GM21825 (cell line): Measurements from ENCODE around the gene WDHD1.
A peak's percentile ranks its signal among the peaks of the same experiment; 100 is the strongest.
"Not testable (repeated sequence)": the region's sequence is repeated elsewhere in the genome, so short reads cannot be mapped to it uniquely, and the experiment has no call there.

Experiments
- ATAC-seq: cut with Tn5 transposase; IDR thresholded peaks from one replicate; pipeline ENCODE4 v1.9.1; 2021; ENCODE audit warnings: mild to moderate bottlenecking, moderate library complexity; ENCODE audit not compliant: unreplicated experiment

WDHD1 gene

DNA sequence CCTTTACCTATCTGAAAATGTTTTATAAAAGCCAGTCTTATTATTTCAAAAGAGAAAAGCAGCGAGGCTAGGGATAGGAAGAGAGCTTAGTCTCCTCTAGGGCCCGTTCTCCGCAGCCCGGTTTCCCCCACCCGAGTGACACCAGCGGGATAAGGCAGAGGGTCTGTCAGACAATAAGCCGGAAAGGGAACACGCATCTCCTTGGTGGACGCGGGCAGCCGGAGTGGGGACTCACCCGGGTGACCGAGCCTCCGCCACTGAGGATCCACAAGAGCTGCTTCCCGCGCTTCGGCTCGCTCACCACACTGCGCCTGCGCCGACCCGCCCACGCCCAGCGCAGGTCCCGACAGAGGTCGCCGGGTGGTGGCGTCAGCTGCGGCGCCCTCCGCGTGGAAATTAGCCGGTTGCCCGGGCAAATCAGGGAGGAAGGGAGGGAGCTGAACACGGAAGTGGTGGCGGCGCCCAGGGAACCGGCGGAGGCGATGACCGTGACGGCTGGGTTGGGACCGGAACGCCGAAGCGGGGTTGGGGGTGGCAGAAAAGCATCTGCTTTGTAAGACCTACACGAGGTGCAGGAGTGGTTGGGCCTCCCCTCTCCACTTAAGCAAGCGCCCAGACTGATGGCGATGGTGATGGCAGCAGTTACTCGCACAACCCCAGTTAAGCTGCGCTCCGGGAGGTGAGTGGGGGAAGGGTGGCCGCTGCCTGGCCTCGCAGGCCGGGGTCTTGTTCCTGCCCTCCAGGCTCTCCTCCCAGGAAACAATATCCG, at the start of gene WDHD1, which contains the start of gene SOCS4:
Gene WDHD1, minus strand, starts transcription at position 307 of the 769 bp plus-strand sequence. CDS start 312 bp downstream, outside the sequence.
Gene SOCS4, plus strand, starts transcription at position 444 of the 769 bp plus-strand sequence. CDS start 15,806 bp downstream, outside the sequence.
- ATAC-seq: peak; percentile 92

- no peak for ATAC-seq
Measured at GRCh38 chr14:55075628-55076175, 48.8 kb upstream of the WDHD1 start.

GRCh38 chr14:55074662-55075061, 47.8 kb upstream of the WDHD1 start:
- ATAC-seq: peak; percentile 46

- no peak for ATAC-seq
Measured at GRCh38 chr14:55073856-55074255, 47.0 kb upstream of the WDHD1 start.

DNA sequence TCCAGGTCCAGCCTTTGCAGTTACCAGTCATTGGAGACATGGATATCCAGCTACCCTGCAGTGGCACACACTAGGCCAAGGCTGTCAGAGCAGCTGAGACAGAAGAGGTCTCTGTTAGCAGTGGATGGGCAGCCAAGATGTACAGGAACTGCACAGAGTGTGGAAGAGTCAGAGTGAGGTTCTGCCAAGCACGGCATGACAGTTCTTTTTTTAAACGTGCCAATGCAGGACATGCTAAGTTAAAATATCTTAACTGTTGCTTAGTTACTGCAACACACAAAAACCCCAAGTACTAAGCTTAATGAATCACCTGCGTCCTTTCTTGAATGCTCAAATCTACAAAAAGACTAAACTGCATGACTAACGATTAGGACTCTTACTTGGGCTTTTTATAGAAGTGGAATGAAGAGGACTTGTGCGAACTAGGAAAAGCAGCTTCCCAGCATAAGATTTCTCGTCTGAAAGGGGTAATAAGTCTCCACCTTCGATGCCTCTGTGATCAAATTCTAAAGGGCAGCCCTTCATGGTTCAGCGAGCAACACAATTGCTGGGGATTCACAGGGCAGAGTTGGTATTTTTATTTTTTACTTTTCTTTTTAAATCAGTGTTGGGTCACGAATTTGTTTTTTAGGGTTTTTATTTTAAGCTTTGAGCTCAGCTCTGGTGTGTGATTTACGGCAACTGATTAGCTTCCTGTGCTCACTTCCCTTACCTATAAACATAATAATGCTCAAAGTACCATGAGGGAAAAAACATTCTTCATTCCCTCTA, 45.2 kb upstream of the WDHD1 start:
- ATAC-seq: peak; percentile 45

- no peak for ATAC-seq
Measured at GRCh38 chr14:55070981-55071411, 44.1 kb upstream of the WDHD1 start.

GRCh38 chr14:55066223-55066622, 39.3 kb upstream of the WDHD1 start:
- ATAC-seq: no peak

- no peak for ATAC-seq
Measured at GRCh38 chr14:55065411-55065810, 38.5 kb upstream of the WDHD1 start.

DNA sequence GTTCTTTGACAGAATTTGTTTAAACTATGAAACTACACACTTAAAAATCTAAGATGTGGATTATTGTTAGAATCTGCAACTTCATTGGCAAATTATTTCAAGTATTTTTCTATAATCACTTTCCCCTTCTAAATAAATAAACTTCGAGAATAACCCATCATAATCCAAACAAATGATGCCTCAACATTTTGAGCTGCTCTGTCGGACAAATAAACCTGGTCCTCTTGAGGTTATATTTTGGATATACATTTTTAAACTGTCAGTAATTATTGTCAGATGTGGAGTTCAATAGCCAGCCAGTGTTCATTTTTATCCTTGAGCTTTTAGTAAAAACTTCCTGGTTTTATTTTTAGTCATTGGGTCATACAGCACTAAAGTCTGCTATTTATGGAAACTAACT, 38.0 kb upstream of the WDHD1 start:
- ATAC-seq: not testable (repeated sequence)

- ATAC-seq: no peak
Measured at GRCh38 chr14:55062517-55063351, 35.8 kb upstream of the WDHD1 start.

DNA sequence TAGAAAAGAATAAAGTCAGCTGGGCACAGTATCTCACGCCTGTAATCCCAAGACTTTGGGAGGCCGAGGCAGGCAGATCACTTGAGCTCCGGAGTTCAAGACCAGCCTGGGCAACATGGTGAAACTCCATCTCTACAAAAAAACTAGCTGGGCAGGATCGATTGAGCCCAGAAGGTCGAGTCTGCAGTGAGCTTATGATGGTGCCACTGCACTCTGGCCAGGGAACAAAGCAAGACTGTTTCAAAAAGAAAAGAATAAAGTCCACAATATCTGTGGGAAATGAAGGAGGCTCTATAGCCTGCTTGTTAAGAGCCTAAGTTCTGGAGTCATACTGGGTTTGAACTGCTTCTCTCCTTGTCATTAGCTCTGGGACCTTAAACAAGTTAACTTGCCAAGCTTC, 32.4 kb upstream of the WDHD1 start:
- no peak for ATAC-seq

DNA sequence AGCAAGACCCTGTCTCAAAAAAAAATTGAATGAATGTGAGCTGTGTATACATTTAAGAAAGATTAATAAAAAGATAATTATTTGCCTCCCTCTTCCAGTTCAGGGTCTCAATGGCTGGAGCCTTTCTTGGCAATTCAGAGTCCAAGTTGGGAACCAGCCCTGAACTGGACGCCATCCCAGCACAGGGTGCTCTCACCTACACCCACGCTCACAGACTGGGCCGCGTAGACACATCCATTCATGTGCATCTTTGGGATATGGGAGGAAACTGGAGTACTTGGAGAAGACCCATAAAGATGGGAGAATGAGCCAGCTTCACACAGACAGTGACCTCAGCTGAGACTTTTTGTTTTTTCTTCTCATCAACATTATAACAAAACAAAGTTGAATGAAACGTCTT, 31.0 kb upstream of the WDHD1 start:
- no peak for ATAC-seq

- no peak for ATAC-seq
Measured at GRCh38 chr14:55054098-55054497, 27.2 kb upstream of the WDHD1 start.

DNA sequence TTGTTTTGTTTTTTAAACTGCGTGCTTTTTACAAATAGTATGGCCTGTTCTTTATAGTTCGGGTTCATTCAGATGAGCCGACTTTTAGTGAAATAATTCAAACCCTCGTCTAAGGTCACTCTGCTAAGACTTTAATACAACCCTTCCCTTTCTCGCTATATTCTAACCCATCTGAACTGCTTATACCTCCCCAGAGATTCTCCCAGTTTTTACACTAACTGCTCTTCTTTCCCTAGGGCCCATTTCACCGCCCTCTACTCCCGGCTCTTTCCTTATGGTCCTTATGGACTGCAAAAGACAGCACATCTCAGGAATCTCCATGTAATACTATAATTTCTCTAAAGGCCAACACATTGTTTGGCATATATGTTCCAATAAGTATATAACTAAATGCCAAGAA, 26.6 kb upstream of the WDHD1 start:
- ATAC-seq: no peak

DNA sequence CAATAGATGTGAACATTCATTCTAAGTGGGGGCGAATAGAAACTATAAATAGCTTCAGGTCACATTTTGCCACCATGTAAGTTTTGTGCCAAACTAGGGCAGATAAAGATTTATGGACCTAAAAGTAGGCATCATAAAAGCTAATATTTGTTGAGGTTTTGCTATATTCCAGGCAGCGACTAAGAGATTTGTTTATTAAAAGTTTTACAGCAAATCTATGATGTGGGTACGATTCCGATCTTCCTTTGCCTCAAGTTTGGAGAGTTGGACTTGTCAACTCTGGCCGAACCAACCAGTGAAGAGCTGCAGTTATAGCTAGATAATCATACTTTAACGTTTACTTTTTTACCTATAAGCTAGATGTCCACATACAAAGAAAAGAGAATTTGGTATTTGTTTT, 26.1 kb upstream of the WDHD1 start:
- ATAC-seq: no peak

GRCh38 chr14:55052269-55052930, 25.5 kb upstream of the WDHD1 start:
- peak; percentile 4 for ATAC-seq

DNA sequence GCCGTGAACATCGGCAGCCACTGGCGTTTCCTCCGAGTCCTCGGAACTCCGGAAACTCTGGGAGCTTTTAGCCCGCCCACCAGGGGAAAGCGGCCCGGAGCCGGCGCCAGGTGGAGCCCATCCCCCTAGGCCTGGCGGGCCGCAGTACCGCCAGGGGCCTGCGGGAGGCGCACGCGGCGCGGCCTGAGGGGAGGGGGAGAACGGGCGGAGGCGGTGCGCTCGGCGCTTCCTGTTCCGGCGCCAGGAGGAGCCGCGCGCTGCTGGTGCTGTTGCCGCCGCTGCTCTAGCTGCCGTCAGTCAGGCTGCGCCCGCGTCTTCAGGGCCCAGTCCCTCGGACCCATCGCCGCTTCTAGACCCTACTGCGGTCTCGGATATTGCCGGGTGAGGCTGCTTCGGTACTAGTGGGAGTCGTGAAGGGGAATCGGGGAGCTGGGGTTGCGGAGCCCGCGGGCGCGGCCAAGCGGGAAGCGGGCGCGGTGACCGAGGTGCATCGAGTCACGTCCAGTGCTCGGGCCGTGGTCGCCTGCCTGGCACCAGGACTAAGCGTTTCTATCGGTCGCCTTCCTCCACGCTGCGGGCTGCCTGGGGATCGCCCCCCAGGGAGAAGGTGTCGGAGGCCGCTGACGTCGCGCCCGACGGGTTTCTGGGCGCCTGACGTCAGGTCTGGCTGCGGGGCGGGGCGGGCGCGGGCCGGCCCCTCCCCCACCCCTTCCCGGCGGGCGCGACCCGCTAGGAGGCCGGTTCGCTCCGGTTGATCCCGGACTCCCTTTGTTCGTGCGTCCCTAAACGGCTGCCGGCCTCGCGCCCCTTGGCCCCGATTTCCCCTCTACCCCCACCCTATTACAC, 24.7 kb upstream of the WDHD1 start, which contains the start of gene MAPK1IP1L:
Gene MAPK1IP1L, plus strand, starts transcription at position 225 of the 846 bp plus-strand sequence. CDS start 10,037 bp downstream, outside the sequence.
- ATAC-seq: peak; percentile 91

- no peak for ATAC-seq
Measured at GRCh38 chr14:55051165-55051422, 24.2 kb upstream of the WDHD1 start.

- no peak for ATAC-seq
Measured at GRCh38 chr14:55048900-55049436, 22.1 kb upstream of the WDHD1 start.
